GM06990 (cell line): ENCODE data around the gene ACOD1.

Source experiments
- DNase-seq: peaks from one replicate; pipeline ENCODE4 v3.0.0-alpha.2; 2011; ENCODE audit not compliant: insufficient read length; ENCODE audit errors: extremely low read depth
- H3K27me3 ChIP-seq: replicated peaks from 2 replicates; pipeline ENCODE4 v1.6.0; 2011; ENCODE audit warnings: low read length; ENCODE audit not compliant: control insufficient read depth, insufficient read depth
- H3K36me3 ChIP-seq: 2 replicates; pipeline ENCODE4 v1.5.1; 2011; ENCODE audit warnings: low read length; ENCODE audit not compliant: control insufficient read depth, insufficient read depth
- H3K4me3 ChIP-seq: replicated peaks from 2 replicates; pipeline ENCODE4 v1.5.1; 2011; ENCODE audit warnings: low read depth, mild to moderate bottlenecking, control low read depth, low read length
- TF ChIP-seq, protein P1 (sequence below): IDR thresholded peaks from 2 replicates; pipeline ENCODE4 v1.5.1; 2011; ENCODE audit warnings: low read length, control low read depth, mild to moderate bottlenecking, inconsistent platforms; ENCODE audit not compliant: insufficient read depth, poor library complexity, severe bottlenecking

The ACOD1 gene

DNA sequence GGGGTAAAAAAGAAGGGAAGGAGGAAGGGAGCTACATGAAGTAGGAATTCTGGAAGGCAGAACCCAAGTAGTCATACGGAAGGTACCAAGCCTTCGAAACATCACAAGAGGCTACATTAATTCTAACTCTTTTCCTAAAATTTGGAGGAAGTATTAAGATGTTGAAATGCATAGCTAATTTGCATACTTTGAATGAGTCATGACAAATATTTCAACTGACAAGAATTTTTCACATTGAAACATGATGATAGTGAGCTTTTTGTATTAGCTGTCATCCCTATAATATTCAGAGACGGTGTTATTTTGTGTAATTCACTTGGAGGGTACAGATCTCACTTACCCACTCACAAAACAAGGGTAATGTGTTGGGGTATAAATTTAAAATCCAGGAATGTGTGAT is 9.1 kb upstream of the ACOD1 start:
- TF ChIP-seq, protein P1, sequence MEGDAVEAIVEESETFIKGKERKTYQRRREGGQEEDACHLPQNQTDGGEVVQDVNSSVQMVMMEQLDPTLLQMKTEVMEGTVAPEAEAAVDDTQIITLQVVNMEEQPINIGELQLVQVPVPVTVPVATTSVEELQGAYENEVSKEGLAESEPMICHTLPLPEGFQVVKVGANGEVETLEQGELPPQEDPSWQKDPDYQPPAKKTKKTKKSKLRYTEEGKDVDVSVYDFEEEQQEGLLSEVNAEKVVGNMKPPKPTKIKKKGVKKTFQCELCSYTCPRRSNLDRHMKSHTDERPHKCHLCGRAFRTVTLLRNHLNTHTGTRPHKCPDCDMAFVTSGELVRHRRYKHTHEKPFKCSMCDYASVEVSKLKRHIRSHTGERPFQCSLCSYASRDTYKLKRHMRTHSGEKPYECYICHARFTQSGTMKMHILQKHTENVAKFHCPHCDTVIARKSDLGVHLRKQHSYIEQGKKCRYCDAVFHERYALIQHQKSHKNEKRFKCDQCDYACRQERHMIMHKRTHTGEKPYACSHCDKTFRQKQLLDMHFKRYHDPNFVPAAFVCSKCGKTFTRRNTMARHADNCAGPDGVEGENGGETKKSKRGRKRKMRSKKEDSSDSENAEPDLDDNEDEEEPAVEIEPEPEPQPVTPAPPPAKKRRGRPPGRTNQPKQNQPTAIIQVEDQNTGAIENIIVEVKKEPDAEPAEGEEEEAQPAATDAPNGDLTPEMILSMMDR = no peak
- DNase-seq = no peak
- Histone ChIP-seq H3K4me3 (no peak overlapping the region), H3K27me3 (no peaks in the 10 kb centered on the region), H3K36me3 (no peaks in the 10 kb centered on the region)

DNA sequence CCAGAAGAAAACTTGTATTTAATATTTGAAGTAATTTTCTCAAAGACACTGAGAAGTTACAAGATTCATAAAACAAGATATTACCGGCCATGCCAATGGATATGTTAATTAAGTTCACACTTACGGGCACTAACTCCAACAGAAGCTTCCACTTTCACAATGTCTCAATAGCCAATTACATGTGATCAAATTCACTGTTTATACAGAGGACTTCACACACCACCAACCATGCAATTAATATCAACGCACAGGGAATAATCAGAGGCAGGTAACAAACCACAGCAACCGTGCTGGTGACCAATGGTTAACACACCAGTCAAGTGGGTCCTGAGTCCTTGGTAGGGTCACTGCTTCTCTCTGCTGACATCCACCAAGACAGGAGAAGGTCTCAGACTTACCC is 5.9 kb upstream of the ACOD1 start:
- Histone ChIP-seq H3K4me3 (no peak overlapping the region), H3K27me3 (no peaks in the 10 kb centered on the region), H3K36me3 (no peaks in the 10 kb centered on the region)
- no peak for DNase-seq
- TF ChIP-seq, protein P1 = no peak

DNA sequence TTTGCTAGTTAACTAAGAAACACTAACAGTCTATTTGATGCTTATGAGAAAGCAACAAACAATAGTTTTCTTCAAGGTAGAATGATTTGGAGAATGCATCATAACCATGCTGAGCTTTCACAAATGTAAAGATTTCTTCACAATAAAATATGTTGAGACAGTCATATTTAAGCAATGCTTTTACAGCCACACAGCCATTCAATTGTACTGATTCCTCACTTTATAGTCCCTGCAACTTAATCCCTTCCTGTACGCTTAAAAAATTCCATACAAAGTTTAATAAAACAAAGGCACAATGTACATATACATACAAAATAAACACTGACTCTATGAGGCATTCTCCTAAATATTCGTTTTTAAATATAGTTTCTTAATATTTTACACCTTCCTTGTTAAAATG is 4.7 kb upstream of the ACOD1 start:
- DNase-seq = no peak
- no peaks in the 10 kb centered on the region for H3K36me3 ChIP-seq
- no peaks in the 10 kb centered on the region for H3K27me3 ChIP-seq
- TF ChIP-seq, protein P1 = no peak
- no peak overlapping the region for H3K4me3 ChIP-seq

DNA sequence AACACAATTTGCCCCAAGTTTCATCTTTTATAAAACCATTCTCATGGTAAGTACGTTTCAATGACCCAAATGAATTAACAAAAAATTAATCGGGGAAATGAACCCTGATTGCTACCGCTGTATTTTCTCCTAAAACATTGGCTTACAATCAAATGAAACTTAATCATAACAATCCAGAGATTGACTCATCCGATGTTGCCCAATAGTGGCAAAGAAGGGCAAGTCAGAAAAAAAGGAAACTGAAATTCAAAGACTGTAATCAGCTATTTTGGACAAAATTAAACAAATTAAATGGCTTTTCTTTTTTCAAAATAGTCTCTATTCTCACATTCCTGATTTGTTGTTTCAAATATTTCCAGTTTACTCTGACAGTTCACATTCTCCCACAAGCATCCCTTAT is 3.9 kb upstream of the ACOD1 start:
- Histone ChIP-seq H3K4me3 (no peak overlapping the region), H3K27me3 (no peaks in the 10 kb centered on the region), H3K36me3 (no peaks in the 10 kb centered on the region)
- DNase-seq = no peak
- TF ChIP-seq, protein P1 = no peak

DNA sequence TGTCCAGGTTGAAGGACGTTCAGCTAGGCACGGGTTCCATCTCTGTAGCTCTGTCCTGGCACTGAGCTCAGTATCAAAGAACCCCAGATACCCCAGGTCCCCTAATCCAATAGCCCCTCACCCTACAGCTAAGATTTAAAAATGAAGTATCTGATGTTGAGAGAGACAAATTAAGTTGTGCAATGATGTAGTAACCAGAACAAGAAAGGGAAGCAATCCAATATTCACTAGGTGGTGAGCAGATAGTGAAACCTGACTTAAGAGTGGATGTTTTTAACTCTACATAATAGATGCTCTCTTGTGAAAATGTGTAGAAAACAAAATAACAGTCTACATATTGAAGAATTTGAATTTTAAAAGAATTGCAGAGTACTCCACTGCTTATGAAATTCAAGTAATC is 1.8 kb downstream of the ACOD1 start:
- DNase-seq = no peak
- Histone ChIP-seq H3K36me3 (no peaks in the 10 kb centered on the region), H3K27me3 (no peaks in the 10 kb centered on the region), H3K4me3 (no peak overlapping the region)
- TF ChIP-seq, protein P1 = no peak

DNA sequence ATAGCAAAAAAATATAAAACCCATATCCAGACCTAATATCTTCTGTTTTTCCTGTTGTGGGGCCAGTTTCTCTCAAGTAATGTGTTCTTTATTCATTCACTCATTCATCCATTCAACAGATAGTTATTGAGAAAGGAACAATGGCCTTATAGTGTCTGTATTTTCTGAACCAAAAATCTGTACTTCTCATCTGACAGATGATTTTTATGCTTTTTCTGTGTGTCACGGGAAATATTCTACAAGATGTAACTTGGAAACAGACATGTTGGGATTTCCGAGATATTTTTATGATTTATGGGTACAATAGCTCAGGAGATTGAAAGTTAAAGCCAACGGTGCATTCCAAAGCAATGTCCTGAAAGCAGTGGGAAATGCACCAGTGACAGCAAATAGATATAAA is 5.7 kb downstream of the ACOD1 start:
- Histone ChIP-seq H3K36me3 (no peaks in the 10 kb centered on the region), H3K27me3 (no peaks in the 10 kb centered on the region), H3K4me3 (no peak overlapping the region)
- no peak for DNase-seq
- TF ChIP-seq, protein P1 = no peak
